Panc1 (cell line): ENCODE measurements around the gene RMND5B.

ENCODE experiments used
- CTCF ChIP-seq: fragments of 450-650 bp; IDR thresholded peaks from 2 replicates; pipeline ENCODE4 v1.5.1; 2017; ENCODE audit warnings: mild to moderate bottlenecking
- POLR2AphosphoS5 ChIP-seq: IDR thresholded peaks from 2 replicates; pipeline ENCODE4 v1.6.1; 2012; ENCODE audit warnings: mild to moderate bottlenecking, low read depth, low read length, moderate library complexity
- SIN3A ChIP-seq: IDR thresholded peaks from 2 replicates; pipeline ENCODE4 v1.6.1; 2012; ENCODE audit warnings: low read depth, mild to moderate bottlenecking, low read length, moderate library complexity, borderline replicate concordance; ENCODE audit not compliant: insufficient read depth

GRCh38 chr5:178110511-178110910, 20.3 kb upstream of the RMND5B start:
- TF ChIP-seq CTCF (no peak), POLR2AphosphoS5 (no peak), SIN3A (no peak)
